BLaER1 (cell line): ENCODE data around the gene TCF21.
"Not testable (repeated sequence)": the region's sequence is repeated elsewhere in the genome, so short reads cannot be mapped to it uniquely, and the experiment has no call there.

Experiments used
- H3K27ac ChIP-seq: shearing (Covaris generic); formaldehyde crosslinking; 2 replicates; pipeline ENCODE4 v1.8.1; 2022
- H3K27me3 ChIP-seq: shearing (Covaris generic); formaldehyde crosslinking; 2 replicates; pipeline ENCODE4 v1.8.1; 2022
- H3K36me3 ChIP-seq: shearing (Covaris generic); formaldehyde crosslinking; 2 replicates; pipeline ENCODE4 v1.8.1; 2022
- H3K4me1 ChIP-seq: shearing (Covaris generic); formaldehyde crosslinking; 2 replicates; pipeline ENCODE4 v1.8.1; 2022
- H3K4me2 ChIP-seq: shearing (Covaris generic); formaldehyde crosslinking; 2 replicates; pipeline ENCODE4 v1.8.1; 2022
- H3K4me3 ChIP-seq: shearing (Covaris generic); formaldehyde crosslinking; 2 replicates; pipeline ENCODE4 v1.8.1; 2022
- H3K9ac ChIP-seq: shearing (Covaris generic); formaldehyde crosslinking; 2 replicates; pipeline ENCODE4 v1.8.1; 2022
- H3K9me3 ChIP-seq: shearing (Covaris generic); formaldehyde crosslinking; 2 replicates; pipeline ENCODE4 v1.8.1; 2022
- H4K20me1 ChIP-seq: shearing (Covaris generic); formaldehyde crosslinking; 2 replicates; pipeline ENCODE4 v1.8.1; 2022
- Cebpa-rat ChIP-seq: shearing (Covaris generic); IDR thresholded peaks from 2 replicates; pipeline ENCODE4 v1.8.1; 2022

Gene TCF21

GRCh38 chr6:133921249-133921859 lies 32.4 kb downstream of the TCF21 start:
- Histone ChIP-seq H4K20me1 (no peaks in the 10 kb centered on the region), H3K27me3 (no peaks in the 10 kb centered on the region)
- no peak for TF ChIP-seq Cebpa-rat

GRCh38 chr6:133923938-133924593 lies 35.2 kb downstream of the TCF21 start:
- H4K20me1 ChIP-seq, result no peaks in the 10 kb centered on the region
- no peak overlapping the region for H3K4me2 ChIP-seq
- TF ChIP-seq Cebpa-rat, result no peak
- H3K4me3 ChIP-seq, result no peak overlapping the region
- H3K9ac ChIP-seq, result no peak overlapping the region
- no peaks in the 10 kb centered on the region for H3K36me3 ChIP-seq
- H3K9me3 ChIP-seq, result no peaks in the 10 kb centered on the region
- peaks cover 3% of the 10 kb centered on the region for H3K4me1 ChIP-seq
- H3K27ac ChIP-seq, result no peak overlapping the region
- no peaks in the 10 kb centered on the region for H3K27me3 ChIP-seq

More at GRCh38 chr6:133921249-133921859, 32.4 kb downstream of the TCF21 start:
- no peak overlapping the region for H3K27ac ChIP-seq
- H3K36me3 ChIP-seq, result no peaks in the 10 kb centered on the region
- H3K9me3 ChIP-seq, result no peaks in the 10 kb centered on the region
- no peak overlapping the region for H3K4me2 ChIP-seq
- H3K9ac ChIP-seq, result no peak overlapping the region
- H3K4me1 ChIP-seq, result peaks cover 25% of the 10 kb centered on the region
- no peak overlapping the region for H3K4me3 ChIP-seq

GRCh38 chr6:133931221-133931620 lies 42.3 kb downstream of the TCF21 start:
- not testable (repeated sequence) for H3K27me3 ChIP-seq

GRCh38 chr6:133936352-133936751 lies 47.4 kb downstream of the TCF21 start:
- not testable (repeated sequence) for H3K4me2 ChIP-seq, H3K27me3 ChIP-seq, H3K27ac ChIP-seq, H3K4me3 ChIP-seq, H3K36me3 ChIP-seq, H3K9ac ChIP-seq, H3K4me1 ChIP-seq, H4K20me1 ChIP-seq
- H3K9me3 ChIP-seq, result peaks cover 13% of the 10 kb centered on the region

More at GRCh38 chr6:133931221-133931620, 42.3 kb downstream of the TCF21 start:
- not testable (repeated sequence) for H3K27ac ChIP-seq, H3K4me2 ChIP-seq, H4K20me1 ChIP-seq, H3K9ac ChIP-seq, H3K36me3 ChIP-seq, H3K4me3 ChIP-seq, H3K4me1 ChIP-seq
- H3K9me3 ChIP-seq, result peaks cover 13% of the 10 kb centered on the region

- no peaks in the 10 kb centered on the region for H3K36me3 ChIP-seq
- H3K27ac ChIP-seq, result no peak overlapping the region
- H3K9me3 ChIP-seq, result peaks cover 13% of the 10 kb centered on the region
- H3K27me3 ChIP-seq, result no peaks in the 10 kb centered on the region
- H3K4me1 ChIP-seq, result no peaks in the 10 kb centered on the region
- TF ChIP-seq Cebpa-rat, result no peak
- H4K20me1 ChIP-seq, result no peaks in the 10 kb centered on the region
- no peak overlapping the region for H3K4me2 ChIP-seq
- no peak overlapping the region for H3K4me3 ChIP-seq
- no peak overlapping the region for H3K9ac ChIP-seq
These were observed 49.0 kb downstream of the TCF21 start for GRCh38 chr6:133937909-133938308.

- H3K4me1 ChIP-seq, result no peaks in the 10 kb centered on the region
- no peak for TF ChIP-seq Cebpa-rat
These were observed 49.6 kb downstream of the TCF21 start for GRCh38 chr6:133938533-133938932.

GRCh38 chr6:133939778-133940667 lies 51.1 kb downstream of the TCF21 start:
- Histone ChIP-seq H3K9ac (no peak overlapping the region), H3K27me3 (no peaks in the 10 kb centered on the region), H3K27ac (no peak overlapping the region), H3K4me2 (no peak overlapping the region), H3K4me3 (no peak overlapping the region), H3K36me3 (no peaks in the 10 kb centered on the region), H3K9me3 (no peaks in the 10 kb centered on the region), H3K4me1 (no peaks in the 10 kb centered on the region), H4K20me1 (no peaks in the 10 kb centered on the region)
- no peak for TF ChIP-seq Cebpa-rat

More at GRCh38 chr6:133938533-133938932, 49.6 kb downstream of the TCF21 start:
- H3K9ac ChIP-seq, result no peak overlapping the region
- H3K27me3 ChIP-seq, result no peaks in the 10 kb centered on the region
- no peak overlapping the region for H3K27ac ChIP-seq
- H3K36me3 ChIP-seq, result no peaks in the 10 kb centered on the region
- H3K4me3 ChIP-seq, result no peak overlapping the region
- H3K9me3 ChIP-seq, result peaks cover 7% of the 10 kb centered on the region; the same call in 1 of the 2 replicates
- H4K20me1 ChIP-seq, result no peaks in the 10 kb centered on the region
- no peak overlapping the region for H3K4me2 ChIP-seq
